K562 (cell line): Measurements from ENCODE around the gene SAMD3. TPM values are rescaled to one million over a fixed set of nuclear protein-coding genes. Genes with fewer than 3 reads are reported as not detected.
A peak's percentile ranks its signal among the peaks of the same experiment; 100 is the strongest.

Experiments used
- ATAC-seq: fragments of 200-7000 bp; cut with Tn5 transposase; 3 replicates; pipeline ENCODE4 v1.9.1; 2020; ENCODE audit warnings: moderate library complexity
- BruUV-seq: library from RNA; stranded (reverse); fragments of 400-500 nt; replicated peaks from 2 replicates; lab custom pipeline; 2021; lab: Mats Ljungman, UMichigan
- CTCF ChIA-PET: fragments of 300-600 bp; formaldehyde crosslinking; extraction: SDS; loops from one replicate; lab custom pipeline; 2021; ENCODE audit warnings: low intra/inter-chr PET ratio; lab: Yijun Ruan, JAX
- POLR2A ChIA-PET: fragments of 300-600, 350-650 bp; sonication (Branson Sonifier 250); formaldehyde crosslinking; extraction: SDS; loops from one replicate; lab custom pipeline; 2021; ENCODE audit warnings: antibody characterized with exemption, inconsistent platforms; lab: Yijun Ruan, JAX
- DNase-seq, 4 experiments: peaks; one replicate each; pipeline versions ENCODE4 v3.0.0 to v3.0.0-alpha.2; 2011 to 2018; ENCODE audit warnings: low spot score in 3 of 4, mixed read lengths in 3 of 4; ENCODE audit errors: extremely low read depth in 1 of 4
- FAIRE-seq: peaks from 2 replicates; lab custom pipeline; 2011; peaks lifted over from hg19 to GRCh38; lab: Jason Lieb, UNC
- H2AFZ ChIP-seq: 2 replicates; pipeline ENCODE4 v1.6.0; 2011; ENCODE audit warnings: low read depth, low read length, control low read depth, inconsistent platforms
- H3K27ac ChIP-seq: fragments of 200-600 bp; 3 replicates; pipeline ENCODE4 v1.8.0; 2011; ENCODE audit warnings: low read depth, mild to moderate bottlenecking, control low read depth, inconsistent platforms, low read length, moderate library complexity, mixed read lengths; ENCODE audit errors: extremely low read depth
- H3K27me3 ChIP-seq, 2 experiments: fragments of 300-600 bp in 1 of 2; 2 replicates in 1 of 2; 3 replicates in 1 of 2; pipeline versions ENCODE4 v1.6.0 to v1.8.0; 2011; ENCODE audit warnings: inconsistent platforms in 2 of 2, low read length in 2 of 2, mild to moderate bottlenecking in 1 of 2, mixed read lengths in 1 of 2, moderate library complexity in 1 of 2; ENCODE audit not compliant: control insufficient read depth in 2 of 2, insufficient read depth in 2 of 2
- H3K36me3 ChIP-seq: fragments of 300-600 bp; 3 replicates; pipeline ENCODE4 v1.8.0; 2011; ENCODE audit warnings: mild to moderate bottlenecking, low read length, inconsistent platforms; ENCODE audit not compliant: control insufficient read depth, insufficient read depth
- H3K4me1 ChIP-seq, 2 experiments: fragments of 200-600 bp in 1 of 2; replicated peaks in 1 of 2; 2 replicates in 1 of 2; 3 replicates in 1 of 2; pipeline versions ENCODE4 v1.5.1 to v1.8.0; 2011; ENCODE audit warnings: inconsistent platforms in 2 of 2, low read length in 2 of 2, mild to moderate bottlenecking in 1 of 2, mixed read lengths in 1 of 2, moderate library complexity in 1 of 2; ENCODE audit not compliant: control insufficient read depth in 2 of 2, insufficient read depth in 2 of 2
- H3K4me2 ChIP-seq: 2 replicates; pipeline ENCODE4 v1.6.1; 2011; ENCODE audit warnings: low read length, control low read depth, inconsistent platforms, mixed read lengths; ENCODE audit not compliant: insufficient read depth
- H3K4me3 ChIP-seq: fragments of 200-600 bp; sonication (generic), shearing (Covaris generic); 2 replicates; pipeline ENCODE4 v1.5.1; 2016; ENCODE audit warnings: control low read depth, inconsistent platforms
- H3K79me2 ChIP-seq: fragments of 200-600 bp; 3 replicates; pipeline ENCODE4 v1.8.0; 2011; ENCODE audit warnings: low read length, inconsistent platforms; ENCODE audit not compliant: control insufficient read depth, insufficient read depth
- H3K9ac ChIP-seq, 2 experiments: 2 replicates each; pipeline versions ENCODE4 v1.6.0 to v1.6.1; 2011; ENCODE audit warnings: low read depth in 2 of 2, low read length in 2 of 2, control low read depth in 1 of 2, inconsistent platforms in 1 of 2, mild to moderate bottlenecking in 1 of 2, mixed read lengths in 1 of 2; ENCODE audit not compliant: insufficient read depth in 1 of 2
- H3K9me1 ChIP-seq: one replicate; pipeline ENCODE4 v1.6.0; 2011; ENCODE audit warnings: inconsistent platforms, mild to moderate bottlenecking, low read length, moderate library complexity; ENCODE audit not compliant: control insufficient read depth, insufficient read depth
- H3K9me3 ChIP-seq: replicated peaks from 2 replicates; pipeline ENCODE4 v1.5.1; 2011; ENCODE audit warnings: low read depth, low read length, inconsistent platforms; ENCODE audit not compliant: control insufficient read depth, insufficient read depth
- H4K20me1 ChIP-seq: replicated peaks from 2 replicates; pipeline ENCODE4 v1.6.1; 2011; ENCODE audit warnings: low read length, inconsistent platforms, mixed read lengths; ENCODE audit not compliant: control insufficient read depth, insufficient read depth
- MYNN ChIP-seq, 2 experiments: sonication (generic); formaldehyde crosslinking in 1 of 2; IDR thresholded peaks; 2 replicates each; pipeline versions ENCODE4 v1.5.0 to v1.6.1; 2016 to 2020; ENCODE audit warnings: antibody characterized with exemption in 1 of 2, missing genetic modification reagents in 1 of 2
- NELFE ChIP-seq: IDR thresholded peaks from 2 replicates; pipeline ENCODE4 v1.6.1; 2011; ENCODE audit warnings: mild to moderate bottlenecking; ENCODE audit not compliant: insufficient read depth, insufficient read length
- PHF21A ChIP-seq: fragments of 450-650 bp; IDR thresholded peaks from 2 replicates; pipeline ENCODE4 v1.6.1; 2017; ENCODE audit warnings: low read depth, borderline replicate concordance
- POLR2G ChIP-seq: fragments of 200-400 bp; formaldehyde crosslinking; IDR thresholded peaks from 2 replicates; pipeline ENCODE4 v1.6.1; 2017; ENCODE audit warnings: low read depth, mild to moderate bottlenecking, antibody characterized with exemption, low read length, moderate library complexity
- RBFOX2 ChIP-seq: fragments of 200-400 bp; formaldehyde crosslinking; IDR thresholded peaks from 2 replicates; pipeline ENCODE4 v1.6.1; 2017; ENCODE audit warnings: low read depth, mild to moderate bottlenecking, low read length, moderate library complexity
- XRCC3 ChIP-seq: fragments of 450-650 bp; IDR thresholded peaks from 2 replicates; pipeline ENCODE4 v1.6.1; 2017; ENCODE audit warnings: mild to moderate bottlenecking, moderate library complexity
- ZNF707 ChIP-seq: fragments of 250-450 bp; sonication (Bioruptor Pico); conservative IDR thresholded peaks from 2 replicates; pipeline ENCODE4 v1.8.0; 2022; ENCODE audit warnings: inconsistent platforms, mild to moderate bottlenecking, moderate library complexity
- ZNF77 ChIP-seq: fragments of 250-450 bp; sonication (Bioruptor Pico); IDR thresholded peaks from 2 replicates; pipeline ENCODE4 v1.5.0; 2020
- WGBS: fragments of 100-300 bp; shearing (Covaris generic); methylation state at CpG from one replicate; pipeline ENCODE4 v1.1.6; 2016; ENCODE audit warnings: low coverage, mixed read lengths; ENCODE audit not compliant: insufficient coverage; ENCODE audit errors: missing lambda C conversion rate; 5-methylcytosine and 5-hydroxymethylcytosine counted together
- in situ Hi-C: fragments of 300-500 bp; cut with MboI; formaldehyde crosslinking; loops from 4 replicates; pipeline ENCODE4 v1.15.0; 2018; ENCODE audit warnings: inconsistent platforms, mixed read lengths
- intact Hi-C: fragments of 100-400 bp; cut with micrococcal nuclease; formaldehyde crosslinking; loops from 2 replicates; pipeline ENCODE4 v1.14.2; 2022
- polyA plus RNA-seq, 8 experiments: library from polyadenylated mRNA; depleted of rRNA in 4 of 8; stranded (reverse) in 5 of 8; unstranded in 3 of 8; fragments of >200 nt; fragmentation: Nextera tagmentation in 2 of 8; fragmentation: Illumina TruSeq in 1 of 8; extraction: Ambion mirVana in 2 of 8; extraction: Trizol in 1 of 8; gene quantifications; 2 replicates each; pipeline versions ENCODE4 v1.2.1 to v1.2.3, GENCODE V29; 2011 to 2014; ENCODE audit warnings: inconsistent platforms in 1 of 8, missing spikeins in 1 of 8
- total RNA-seq, 7 experiments: library from RNA; depleted of rRNA in 6 of 7; stranded (reverse); fragments of >200 nt in 6 of 7; fragmentation: Illumina TruSeq in 2 of 7; extraction: Trizol in 2 of 7; gene quantifications; 2 replicates each; pipeline versions ENCODE4 v1.2.1 to v1.2.3, GENCODE V29; 2011 to 2021; ENCODE audit warnings: low replicate concordance in 1 of 7
- TF ChIP-seq, protein P1 (sequence below): sonication (generic); IDR thresholded peaks from 2 replicates; pipeline ENCODE4 v1.6.1; 2016
- TF ChIP-seq, protein P2 (sequence below): fragments of 450-650 bp; conservative IDR thresholded peaks from 2 replicates; pipeline ENCODE4 v1.6.1; 2016; ENCODE audit warnings: missing genetic modification characterization, low read depth, mild to moderate bottlenecking, control low read depth, missing compliant biosample characterization

The SAMD3 gene
- total and polyA plus RNA-seq, 9 of the 15 experiments (the other 6 are each of a cell fraction or from before 2014, with no cell fraction given) = 0.03 to 0.21 (median 0.18) TPM; not detected in 5

DNA sequence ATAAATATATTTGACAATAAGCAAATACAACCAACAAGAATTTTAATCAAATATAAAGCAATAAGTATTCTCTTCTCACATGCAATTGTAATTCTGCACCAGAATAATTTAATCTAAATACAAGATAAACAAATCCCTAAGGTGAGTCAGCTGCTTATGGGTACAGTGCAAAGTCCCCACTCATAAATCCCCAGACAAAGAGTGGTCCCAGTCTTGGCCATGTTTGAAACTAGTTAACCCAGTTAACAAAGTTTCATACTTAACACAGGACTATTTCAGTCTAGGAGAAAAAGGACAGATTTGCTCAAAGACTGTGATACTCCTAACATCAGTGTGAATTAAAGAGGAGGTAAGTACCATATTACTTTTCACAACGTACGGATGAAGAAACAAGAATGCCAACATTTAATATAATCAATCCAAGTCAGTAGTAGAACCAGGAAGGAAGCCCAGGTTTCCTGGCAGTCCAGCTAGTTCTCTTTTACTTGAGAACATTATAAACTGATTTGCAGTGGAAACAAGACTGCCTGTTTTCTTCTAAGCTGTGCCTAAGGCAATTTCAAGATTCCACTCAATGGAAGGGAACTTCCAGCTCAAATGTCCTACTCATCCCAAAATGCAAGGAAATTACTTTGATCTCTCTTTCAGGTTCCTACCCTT is 10.4 kb downstream of the SAMD3 start:
- H3K4me2 ChIP-seq = no peak overlapping the region
- no peaks in the 10 kb centered on the region for H3K9me3 ChIP-seq
- H3K79me2 ChIP-seq = no peaks in the 10 kb centered on the region
- no peaks in the 10 kb centered on the region for H4K20me1 ChIP-seq
- no peaks in the 10 kb centered on the region for H3K27me3 ChIP-seq
- CTCF ChIA-PET = no interaction called here
- no peak overlapping the region for H3K4me3 ChIP-seq
- no peak overlapping the region for H3K27ac ChIP-seq
- FAIRE-seq = no peak
- no peaks in the 10 kb centered on the region for H3K9me1 ChIP-seq
- TF ChIP-seq XRCC3 = no peak
- TF ChIP-seq, protein P1, sequence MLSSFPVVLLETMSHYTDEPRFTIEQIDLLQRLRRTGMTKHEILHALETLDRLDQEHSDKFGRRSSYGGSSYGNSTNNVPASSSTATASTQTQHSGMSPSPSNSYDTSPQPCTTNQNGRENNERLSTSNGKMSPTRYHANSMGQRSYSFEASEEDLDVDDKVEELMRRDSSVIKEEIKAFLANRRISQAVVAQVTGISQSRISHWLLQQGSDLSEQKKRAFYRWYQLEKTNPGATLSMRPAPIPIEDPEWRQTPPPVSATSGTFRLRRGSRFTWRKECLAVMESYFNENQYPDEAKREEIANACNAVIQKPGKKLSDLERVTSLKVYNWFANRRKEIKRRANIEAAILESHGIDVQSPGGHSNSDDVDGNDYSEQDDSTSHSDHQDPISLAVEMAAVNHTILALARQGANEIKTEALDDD = peak; percentile 55; the same call in 1 of the 2 replicates
- TF ChIP-seq, all 486 proteins: peak for 1
- no peaks in the 10 kb centered on the region for H3K36me3 ChIP-seq
- no peak overlapping the region for H3K9ac ChIP-seq
- BruUV-seq = no TSS peak
- ATAC-seq = no peak
- H2AFZ ChIP-seq = peak overlapping the region; percentile 23; the same call in 1 of the 2 replicates
- POLR2A ChIA-PET = interaction anchor here (0.6 to 1.7 kb wide), 3 partner anchors 9 to 24 kb away, joined by 3 to 7 read pairs (median 3); no protein-coding TSS in a partner anchor
- in situ Hi-C loops = no loop called here
- intact Hi-C loops = no loop called here
- H3K4me1 ChIP-seq = peaks cover 0 to 5% of the 10 kb centered on the region in 2 experiments; a peak in 2 of 5 replicates
- DNase-seq = no peak
- 3% methylated on average over 2 of the region's 2 CpGs for WGBS

DNA sequence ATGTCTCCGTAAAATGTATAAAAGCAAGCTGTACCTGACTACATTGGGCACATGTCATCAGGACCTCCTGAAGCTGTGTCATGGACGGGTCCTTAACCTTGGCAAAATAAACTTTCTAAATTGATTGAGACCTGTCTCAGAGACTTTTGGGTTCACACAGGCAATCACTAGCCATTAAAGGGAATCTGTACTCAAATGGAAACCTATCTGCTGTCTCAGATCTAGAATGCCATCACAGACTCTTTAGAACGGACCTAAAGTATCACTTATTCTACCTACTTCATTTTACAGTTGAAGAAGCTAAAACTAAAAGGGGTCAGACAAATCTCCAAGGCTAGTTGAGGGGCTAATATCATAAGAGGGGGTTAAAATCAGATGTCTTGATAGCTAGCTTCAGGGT is 11.1 kb downstream of the SAMD3 start:
- Histone ChIP-seq H3K4me2 (no peak overlapping the region), H3K4me3 (no peak overlapping the region), H3K27ac (no peak overlapping the region), H2AFZ (no peak overlapping the region), H3K9me1 (no peaks in the 10 kb centered on the region), H3K27me3 (no peaks in the 10 kb centered on the region), H3K4me1 (peaks cover 0 to 6% of the 10 kb centered on the region in 2 experiments; a peak in 2 of 5 replicates), H3K36me3 (no peaks in the 10 kb centered on the region), H3K79me2 (no peaks in the 10 kb centered on the region), H3K9me3 (no peaks in the 10 kb centered on the region), H4K20me1 (no peaks in the 10 kb centered on the region), H3K9ac (no peak overlapping the region)
- in situ Hi-C loops = no loop called here
- FAIRE-seq = peak; percentile 42
- ChIA-PET CTCF (no interaction called here), POLR2A (interaction anchor here (1.7 kb wide), 1 partner anchor 24 kb away, joined by 3 read pairs; no protein-coding TSS in a partner anchor)
- ATAC-seq = no peak
- intact Hi-C loops = no loop called here
- BruUV-seq = no TSS peak
- no peak for DNase-seq
- 17% methylated on average over 3 of the region's 3 CpGs for WGBS
- TF ChIP-seq RBFOX2 (no peak), MYNN (IDR thresholded peaks at IDR 0.05) (no peak), MYNN (CRISPR knock-in tag; IDR thresholded peaks at IDR 0.05) (no peak), ZNF77 (CRISPR knock-in tag) (no peak), ZNF707 (CRISPR knock-in tag) (no peak), NELFE (no peak), PHF21A (no peak), POLR2G (no peak)
- TF ChIP-seq, protein P2, sequence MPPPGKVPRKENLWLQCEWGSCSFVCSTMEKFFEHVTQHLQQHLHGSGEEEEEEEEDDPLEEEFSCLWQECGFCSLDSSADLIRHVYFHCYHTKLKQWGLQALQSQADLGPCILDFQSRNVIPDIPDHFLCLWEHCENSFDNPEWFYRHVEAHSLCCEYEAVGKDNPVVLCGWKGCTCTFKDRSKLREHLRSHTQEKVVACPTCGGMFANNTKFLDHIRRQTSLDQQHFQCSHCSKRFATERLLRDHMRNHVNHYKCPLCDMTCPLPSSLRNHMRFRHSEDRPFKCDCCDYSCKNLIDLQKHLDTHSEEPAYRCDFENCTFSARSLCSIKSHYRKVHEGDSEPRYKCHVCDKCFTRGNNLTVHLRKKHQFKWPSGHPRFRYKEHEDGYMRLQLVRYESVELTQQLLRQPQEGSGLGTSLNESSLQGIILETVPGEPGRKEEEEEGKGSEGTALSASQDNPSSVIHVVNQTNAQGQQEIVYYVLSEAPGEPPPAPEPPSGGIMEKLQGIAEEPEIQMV (tag) = no peak
